Measurements from ENCODE around the gene ERGIC1.
A peak's percentile ranks its signal among the peaks of the same experiment; 100 is the strongest.
"Not testable (repeated sequence)": the region's sequence is repeated elsewhere in the genome, so short reads cannot be mapped to it uniquely, and the experiment has no call there.

The ERGIC1 gene

DNA sequence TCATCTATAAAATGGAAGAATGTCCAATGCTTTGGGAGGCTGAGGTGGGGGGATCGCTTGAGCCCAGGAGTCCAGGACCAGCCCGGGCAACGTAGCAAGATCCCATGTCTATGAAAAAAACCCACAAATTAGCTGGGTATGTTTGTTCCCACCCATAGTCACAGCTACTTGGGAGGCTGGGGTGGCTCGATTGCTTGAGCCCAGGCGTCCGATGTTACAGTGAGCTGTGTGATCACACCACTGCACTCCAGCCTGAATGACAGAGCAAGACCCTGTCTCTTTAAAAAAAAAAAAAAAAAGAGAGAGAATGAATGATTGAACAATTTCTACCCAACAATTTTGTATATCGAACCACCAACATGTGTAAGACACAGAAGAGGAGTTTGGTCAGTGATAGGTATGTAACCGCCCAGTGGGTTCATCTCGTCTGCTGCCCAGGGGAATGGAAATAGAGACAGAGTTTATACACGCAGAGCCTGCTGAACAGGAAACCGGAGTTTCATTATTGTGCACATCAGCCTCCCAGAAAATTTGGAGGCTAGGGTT is 26.2 kb upstream of the ERGIC1 start:
- no peak for TF ChIP-seq CTCF (IDR thresholded peaks at IDR 0.05; ENCODE audit: low read depth, low read length, missing control alignments)
- no peak for DNase-seq (ENCODE audit: extremely low read depth, low read depth)
- H3K4me3 ChIP-seq (replicated peaks; ENCODE audit: low read depth, low read length), result no peak overlapping the region

DNA sequence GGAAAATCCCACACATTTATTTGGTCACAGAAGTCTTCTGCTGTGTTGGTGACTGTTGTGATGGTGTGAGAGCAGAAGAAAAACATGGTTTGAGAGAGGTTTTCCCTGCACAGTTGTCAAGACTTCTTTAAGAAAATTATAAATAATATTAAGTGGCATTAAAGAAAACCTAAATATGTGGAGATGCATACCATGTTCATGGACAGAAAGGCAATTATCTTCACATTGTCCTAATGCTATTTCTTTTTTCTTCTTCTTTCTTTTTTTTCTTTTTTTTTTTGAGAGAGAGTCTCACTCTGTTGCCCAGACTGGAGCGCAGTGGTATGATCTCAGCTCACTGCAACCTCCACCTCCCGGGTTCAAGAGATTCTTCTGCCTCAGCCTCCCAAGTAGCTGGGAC is 24.3 kb upstream of the ERGIC1 start:
- H3K4me3 ChIP-seq (replicated peaks; ENCODE audit: low read depth, low read length), result no peak overlapping the region
- DNase-seq (ENCODE audit: extremely low read depth, low read depth), result no peak
- no peak for TF ChIP-seq CTCF (IDR thresholded peaks at IDR 0.05; ENCODE audit: low read depth, low read length, missing control alignments)

DNA sequence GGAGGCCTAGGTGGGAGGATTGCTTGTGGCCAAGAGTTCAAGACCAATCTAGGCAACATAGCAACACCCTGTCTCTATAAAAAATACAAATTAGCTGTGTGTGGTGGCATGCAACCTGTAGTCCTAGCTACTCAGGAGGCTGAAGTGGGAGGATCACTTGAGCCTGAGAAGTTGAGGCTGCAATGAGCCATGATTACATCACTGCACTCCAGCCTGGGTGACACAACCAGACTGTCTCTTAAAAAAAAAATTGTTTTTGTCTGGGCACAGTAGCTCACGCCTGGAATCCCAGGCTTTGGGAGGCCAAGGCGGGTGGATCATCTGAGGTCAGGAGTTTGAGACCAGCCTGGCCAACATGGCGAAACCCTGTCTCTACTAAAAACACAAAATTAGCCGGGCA is 23.1 kb upstream of the ERGIC1 start:
- not testable (repeated sequence) for DNase-seq (ENCODE audit: extremely low read depth, low read depth); H3K4me3 ChIP-seq (replicated peaks; ENCODE audit: low read depth, low read length)

GRCh38 chr5:172815631-172816030 is 18.4 kb upstream of the ERGIC1 start:
- no peak for TF ChIP-seq CTCF (IDR thresholded peaks at IDR 0.05; ENCODE audit: low read depth, low read length, missing control alignments)

DNA sequence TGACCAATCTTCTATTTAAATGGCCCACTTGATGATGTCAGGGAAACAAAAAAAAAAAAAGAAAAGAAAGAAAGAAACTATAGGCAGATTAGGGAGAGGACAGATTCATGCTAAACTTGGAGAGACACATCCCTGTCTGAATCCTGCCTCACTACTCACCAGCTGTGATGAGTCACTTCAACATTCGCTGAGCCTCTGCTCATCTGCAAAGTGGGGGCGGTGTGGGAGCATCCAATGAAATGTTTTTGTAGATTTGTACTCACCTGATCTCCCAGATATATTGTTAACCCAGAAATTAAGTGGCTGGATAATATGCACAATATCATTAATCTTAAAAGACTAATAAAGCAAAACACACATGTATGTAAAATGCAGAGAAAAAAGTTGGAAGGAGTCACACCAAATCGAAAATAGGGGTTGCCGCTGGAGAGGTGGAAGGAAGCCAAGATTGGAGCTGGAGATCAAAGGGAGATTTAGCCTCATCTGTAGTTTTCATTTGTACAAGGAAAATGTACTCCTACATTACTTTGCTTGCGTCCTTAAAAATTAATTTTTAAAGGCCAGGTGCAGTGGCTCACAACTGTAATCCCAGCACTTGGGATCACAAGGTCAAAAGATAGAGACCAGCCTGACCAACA is 17.0 kb upstream of the ERGIC1 start:
- no peak for TF ChIP-seq CTCF (IDR thresholded peaks at IDR 0.05; ENCODE audit: low read depth, low read length, missing control alignments)
- H3K4me3 ChIP-seq (replicated peaks; ENCODE audit: low read depth, low read length), result no peak overlapping the region
- DNase-seq (ENCODE audit: extremely low read depth, low read depth), result peak; percentile 41

More at GRCh38 chr5:172815631-172816030, 18.4 kb upstream of the ERGIC1 start:
- no peak for DNase-seq (ENCODE audit: extremely low read depth, low read depth)
- H3K4me3 ChIP-seq (replicated peaks; ENCODE audit: low read depth, low read length), result no peak overlapping the region

DNA sequence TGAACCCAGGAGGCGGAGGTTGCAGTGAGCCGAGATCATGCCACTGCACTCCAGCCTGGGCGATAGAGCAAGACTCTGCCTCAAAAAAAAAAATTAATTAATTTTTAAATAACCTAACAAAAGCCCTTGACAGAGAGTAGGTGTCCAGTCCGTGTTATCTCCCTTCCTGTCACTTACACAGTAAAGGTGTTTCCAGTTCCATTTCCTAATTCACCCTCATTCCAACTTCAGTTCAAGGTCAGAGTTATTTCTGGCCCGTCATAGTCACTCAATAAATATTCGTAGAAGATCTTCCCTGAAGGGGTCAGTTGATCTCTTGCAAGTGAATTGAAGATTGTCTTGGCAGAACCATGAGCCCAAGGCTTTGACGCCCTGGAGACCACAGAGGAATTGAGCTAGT is 16.4 kb upstream of the ERGIC1 start:
- no peak for TF ChIP-seq CTCF (IDR thresholded peaks at IDR 0.05; ENCODE audit: low read depth, low read length, missing control alignments)
- no peak overlapping the region for H3K4me3 ChIP-seq (replicated peaks; ENCODE audit: low read depth, low read length)
- DNase-seq (ENCODE audit: extremely low read depth, low read depth), result no peak

GRCh38 chr5:172818081-172818480 is 16.0 kb upstream of the ERGIC1 start:
- no peak for DNase-seq (ENCODE audit: extremely low read depth, low read depth)
- no peak for TF ChIP-seq CTCF (IDR thresholded peaks at IDR 0.05; ENCODE audit: low read depth, low read length, missing control alignments)
- H3K4me3 ChIP-seq (replicated peaks; ENCODE audit: low read depth, low read length), result no peak overlapping the region
